A204.1 (cell line): Measurements from ENCODE around the gene CHCHD6.

Experiments
- FAIRE-seq: peaks from 2 replicates; lab custom pipeline; 2012; peaks lifted over from hg19 to GRCh38; lab: Jason Lieb, UNC

CHCHD6 gene

GRCh38 chr3:126866175-126866759 lies 162.2 kb downstream of the CHCHD6 start:
- FAIRE-seq = no peak

- FAIRE-seq = no peak
These were observed 163.3 kb downstream of the CHCHD6 start for GRCh38 chr3:126867190-126867862.

GRCh38 chr3:126867863-126868200 lies 163.8 kb downstream of the CHCHD6 start:
- FAIRE-seq = no peak

DNA sequence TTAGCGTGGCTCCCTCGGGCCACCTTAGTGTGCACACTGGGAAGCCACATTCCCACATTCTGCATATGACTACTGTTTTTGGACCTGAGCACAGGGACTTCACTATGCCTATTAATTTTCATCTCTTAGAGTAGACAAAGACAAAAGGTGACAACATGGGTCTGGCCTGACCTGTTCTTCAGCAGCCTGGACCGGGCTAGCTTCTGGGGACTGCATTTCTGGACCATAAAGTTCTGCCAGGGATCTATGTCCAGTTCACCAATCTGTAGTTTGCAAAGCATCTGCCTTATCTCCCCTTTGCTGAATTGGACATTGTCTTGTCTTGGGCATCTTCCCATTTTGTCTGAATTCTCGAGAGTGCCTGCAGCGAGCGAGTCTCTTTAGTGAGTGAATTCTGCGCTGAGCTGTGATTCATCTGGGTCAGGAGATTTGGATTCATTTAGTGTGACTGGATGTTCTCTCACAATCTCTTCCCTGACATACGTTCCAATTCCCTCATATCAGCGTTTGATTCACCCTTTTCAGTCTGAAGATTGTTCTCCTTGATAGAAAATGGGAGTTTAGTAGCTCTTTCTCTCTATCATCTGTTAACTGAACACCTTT lies 166.7 kb downstream of the CHCHD6 start:
- no peak for FAIRE-seq

DNA sequence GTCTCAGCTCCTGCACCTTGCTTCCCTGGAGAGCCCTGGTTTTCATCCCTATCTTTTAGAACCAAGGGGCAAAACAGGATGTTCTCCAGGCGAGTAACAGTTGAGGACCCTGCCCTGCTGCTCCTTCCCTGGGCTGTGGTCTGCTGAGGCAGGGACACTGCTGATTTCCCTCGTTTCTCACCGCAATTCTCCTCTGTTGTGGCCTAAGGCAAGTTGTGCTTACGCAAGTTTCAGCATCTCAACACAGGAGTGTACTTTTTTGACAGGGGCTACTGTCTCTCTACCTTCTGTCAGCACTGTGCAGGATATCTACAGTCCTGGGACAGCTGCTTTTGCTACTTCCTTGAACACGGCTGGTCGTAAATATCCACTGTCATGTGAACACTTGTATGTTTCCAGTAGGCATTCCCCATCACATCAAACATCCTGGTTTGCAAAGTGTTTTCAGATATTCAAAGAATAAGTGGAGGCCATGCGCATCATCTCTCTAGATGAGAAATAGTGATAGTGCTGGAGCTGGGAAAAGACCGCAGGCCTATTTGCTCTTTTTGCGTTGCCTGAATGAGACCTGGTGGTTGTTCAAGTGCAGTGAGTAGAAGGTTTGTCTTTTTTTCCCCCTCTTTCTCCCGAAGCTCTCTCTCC lies 168.8 kb downstream of the CHCHD6 start:
- FAIRE-seq = no peak

DNA sequence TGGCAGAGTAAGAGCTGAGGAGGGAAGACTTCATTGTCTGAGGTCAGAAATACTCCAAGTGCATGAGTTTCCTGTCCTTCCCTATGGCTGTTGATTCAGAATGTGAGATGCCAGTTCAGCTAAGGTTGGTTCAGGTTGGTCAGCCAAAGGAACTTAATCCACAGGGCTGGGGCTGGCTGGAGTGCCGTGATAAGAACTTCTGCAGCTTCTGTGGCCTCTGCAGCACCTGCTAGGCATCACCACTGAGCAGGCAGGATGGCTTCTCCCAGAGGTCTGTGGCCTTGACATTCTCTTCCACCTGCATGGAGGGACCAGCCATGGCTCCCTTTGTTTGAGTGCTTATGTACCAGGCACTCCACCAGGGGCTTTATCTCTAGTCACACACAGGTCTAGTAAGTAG lies 169.4 kb downstream of the CHCHD6 start:
- FAIRE-seq = no peak

DNA sequence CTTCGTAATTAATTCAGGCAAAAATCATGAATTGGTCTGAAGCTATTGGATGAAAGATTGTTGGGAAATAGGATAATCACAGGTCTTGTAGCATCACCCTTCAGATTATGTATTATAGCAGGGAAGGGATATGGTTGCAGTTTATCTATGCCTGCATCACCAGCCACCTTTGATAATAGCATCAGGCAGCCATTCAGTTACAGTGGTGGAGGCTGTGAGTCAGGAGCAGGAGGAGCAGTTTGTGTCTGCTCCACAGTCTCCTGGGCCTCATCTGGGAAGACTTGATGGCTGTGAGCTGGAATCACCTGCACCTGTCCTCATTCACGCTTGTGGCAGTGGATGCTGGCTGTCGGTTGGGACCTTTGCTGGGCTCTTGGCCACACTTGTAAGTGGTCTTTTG lies 174.6 kb downstream of the CHCHD6 start:
- no peak for FAIRE-seq

DNA sequence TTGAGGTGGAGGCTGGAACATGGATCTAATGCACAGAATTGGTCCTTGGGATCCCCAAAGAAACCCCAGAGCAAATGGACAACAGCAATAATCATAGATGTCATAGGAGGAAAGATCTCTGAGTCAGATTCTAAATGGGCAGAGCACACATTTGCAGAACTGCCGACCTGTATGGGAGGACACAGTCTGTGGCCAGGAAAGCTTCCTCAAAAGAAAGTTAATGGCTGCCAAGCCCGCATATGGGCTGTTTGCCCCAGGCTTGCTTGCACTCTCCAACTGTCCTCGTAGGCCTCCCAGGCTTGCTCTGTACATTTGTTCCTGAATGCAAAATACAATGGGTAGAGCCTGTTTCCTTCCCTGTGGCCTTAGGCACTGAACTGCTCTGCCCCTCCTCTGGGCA lies 176.9 kb downstream of the CHCHD6 start:
- no peak for FAIRE-seq

- no peak for FAIRE-seq
These were observed 177.8 kb downstream of the CHCHD6 start for GRCh38 chr3:126881861-126882260.

DNA sequence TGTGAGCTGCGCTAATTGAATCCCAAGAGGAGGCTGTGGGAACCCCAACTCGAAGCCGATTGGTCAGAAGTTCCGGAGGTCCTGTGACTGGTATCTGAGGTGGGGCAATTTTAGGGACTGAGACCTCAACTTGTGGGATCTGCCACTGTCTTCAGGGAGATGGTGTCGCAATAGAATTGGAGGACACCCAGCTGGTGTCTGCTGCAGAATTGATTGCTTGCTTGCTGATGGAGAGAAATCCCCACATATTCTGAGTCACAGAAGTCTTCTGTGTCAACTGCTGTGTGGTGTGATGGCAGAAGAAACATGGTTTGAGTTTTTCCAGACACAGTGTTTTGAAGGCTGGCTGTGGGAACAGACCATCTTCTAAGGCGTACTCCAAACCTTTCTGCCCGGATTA lies 179.2 kb downstream of the CHCHD6 start:
- no peak for FAIRE-seq

GRCh38 chr3:126885425-126885824 lies 181.4 kb downstream of the CHCHD6 start:
- no peak for FAIRE-seq

DNA sequence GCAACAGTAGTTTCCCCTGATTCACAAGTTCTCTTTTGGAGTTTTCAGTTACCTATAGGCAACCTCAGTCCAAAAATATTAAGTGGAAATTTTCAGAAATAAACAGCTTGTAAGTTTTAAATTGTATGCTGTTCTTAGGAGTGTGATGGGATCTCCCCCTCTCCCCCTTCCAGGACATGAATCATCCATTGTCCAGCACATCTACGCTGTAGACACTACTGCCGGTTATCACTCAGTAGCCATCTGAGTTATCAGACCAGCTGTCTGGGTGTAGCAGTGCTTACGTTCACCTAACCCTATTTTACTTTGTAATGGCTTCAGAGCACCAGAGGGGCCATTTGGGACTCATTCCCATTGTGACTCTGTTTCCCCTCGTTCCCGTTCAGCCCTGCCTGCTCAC lies 182.2 kb downstream of the CHCHD6 start:
- no peak for FAIRE-seq

DNA sequence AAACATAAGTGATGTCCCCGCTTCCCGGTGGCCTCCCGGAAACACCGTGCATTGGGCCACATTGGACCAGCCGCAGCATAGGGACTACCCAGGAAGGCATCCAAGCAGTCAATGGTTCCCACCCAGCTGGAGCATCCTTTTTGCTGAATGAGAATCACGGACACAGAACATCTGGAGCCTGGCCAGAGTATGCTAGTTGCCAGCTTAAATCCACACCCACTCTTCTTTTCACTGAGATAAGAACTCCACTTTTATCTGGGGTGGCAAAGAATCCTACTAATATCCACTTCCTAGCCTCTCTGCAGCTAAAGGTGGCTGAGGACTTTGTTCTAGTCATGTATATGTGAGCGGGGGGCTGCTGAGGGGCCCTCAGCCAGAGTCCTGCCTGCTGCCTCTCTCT lies 183.6 kb downstream of the CHCHD6 start:
- no peak for FAIRE-seq

- FAIRE-seq = no peak
These were observed 184.2 kb downstream of the CHCHD6 start for GRCh38 chr3:126888186-126888760.

- no peak for FAIRE-seq
These were observed 185.5 kb downstream of the CHCHD6 start for GRCh38 chr3:126889276-126890201.

- FAIRE-seq = no peak
These were observed 187.1 kb downstream of the CHCHD6 start for GRCh38 chr3:126891141-126891540.

DNA sequence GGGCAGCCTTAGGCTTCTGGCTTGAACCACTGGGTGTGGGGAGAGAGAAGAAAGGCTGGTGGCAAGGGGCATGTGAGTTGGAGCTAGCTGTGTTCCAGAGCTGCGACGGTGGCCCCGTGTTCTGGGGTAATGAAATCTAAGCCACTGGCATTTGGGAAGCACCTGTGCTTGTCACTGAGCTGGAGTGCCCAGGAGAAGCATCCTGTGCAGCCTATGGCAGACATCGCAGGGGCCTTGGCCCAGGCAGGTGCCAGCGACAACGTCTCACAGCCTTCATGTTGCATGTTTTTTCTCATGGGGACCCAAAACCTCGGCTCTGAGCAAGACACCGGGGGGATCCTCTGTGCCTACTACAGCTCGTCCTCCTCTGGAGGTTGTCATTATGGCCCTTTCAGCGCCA lies 187.8 kb downstream of the CHCHD6 start:
- no peak for FAIRE-seq

GRCh38 chr3:126893651-126894050 lies 189.6 kb downstream of the CHCHD6 start:
- FAIRE-seq = no peak

- FAIRE-seq = no peak
These were observed 190.4 kb downstream of the CHCHD6 start for GRCh38 chr3:126894475-126894874.

DNA sequence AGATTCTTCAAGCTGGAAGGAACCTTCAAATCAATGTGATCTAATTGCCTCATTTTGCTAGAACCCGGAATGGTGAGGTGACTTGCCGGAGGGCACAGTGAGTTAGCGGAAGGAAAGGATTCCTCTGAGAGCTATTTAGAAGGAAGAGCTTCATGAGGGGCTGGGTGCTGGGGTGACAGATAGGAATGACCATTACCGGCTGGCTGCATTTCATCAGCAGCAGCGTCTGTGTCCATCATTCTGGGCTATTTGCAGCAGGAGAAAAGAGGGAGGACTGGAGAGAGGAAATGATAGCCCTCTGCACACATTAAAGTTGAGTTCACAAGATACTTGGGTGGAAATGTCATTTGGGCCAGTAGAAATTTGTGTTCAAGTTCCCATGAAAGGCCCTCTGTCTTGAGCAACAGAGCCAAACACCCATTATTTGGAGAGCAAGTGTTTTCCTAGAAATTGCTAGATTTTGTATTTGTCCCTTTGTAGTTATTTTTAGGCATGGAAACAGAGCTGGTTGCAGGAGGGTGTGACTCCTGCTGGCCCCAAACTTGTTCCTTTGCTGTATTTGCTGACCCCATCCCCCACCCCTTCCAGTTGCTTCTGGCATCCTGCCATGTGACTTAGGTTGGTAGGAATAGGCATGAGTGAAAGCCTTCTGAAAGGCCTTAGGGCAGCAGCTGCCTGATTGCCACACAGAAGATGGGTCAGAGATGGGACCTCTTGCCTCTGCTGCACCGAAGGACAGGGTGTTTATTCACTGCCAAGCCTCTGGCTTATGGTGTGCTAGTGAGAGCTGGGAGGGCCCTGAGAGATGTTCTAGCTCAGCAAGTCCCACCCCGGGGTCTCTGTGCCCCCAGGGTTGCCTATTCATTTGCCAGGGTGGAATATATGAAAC lies 191.4 kb downstream of the CHCHD6 start:
- FAIRE-seq = no peak

- FAIRE-seq = no peak
These were observed 192.0 kb downstream of the CHCHD6 start for GRCh38 chr3:126896067-126896441.
